Type B pancreatic cell (in vitro differentiated cells): Measurements from ENCODE around the gene DUXA. TPM values are rescaled to one million over a fixed set of nuclear protein-coding genes. Genes with fewer than 3 reads are reported as not detected.
"Not testable (repeated sequence)": the region's sequence is repeated elsewhere in the genome, so short reads cannot be mapped to it uniquely, and the experiment has no call there.

Source experiments
- DNase-seq: peaks from one replicate; pipeline ENCODE4 v3.0.0; 2021; ENCODE audit warnings: mixed read lengths; ENCODE audit not compliant: unreplicated experiment; ENCODE audit errors: extremely low spot score
- H3K27ac Mint-ChIP-seq: 2 replicates; pipeline ENCODE4 v1.8.0; 2021; ENCODE audit warnings: mild to moderate bottlenecking, mixed read lengths
- H3K27me3 Mint-ChIP-seq: 2 replicates; pipeline ENCODE4 v1.8.0; 2021; ENCODE audit warnings: mixed read lengths
- H3K36me3 Mint-ChIP-seq: 2 replicates; pipeline ENCODE4 v1.8.0; 2021; ENCODE audit warnings: mixed read lengths
- H3K4me1 Mint-ChIP-seq: one replicate; pipeline ENCODE4 v1.8.0; 2021; ENCODE audit warnings: mixed read lengths; ENCODE audit not compliant: unreplicated experiment
- H3K4me3 Mint-ChIP-seq: 2 replicates; pipeline ENCODE4 v1.8.0; 2021; ENCODE audit warnings: mild to moderate bottlenecking, mixed read lengths
- H3K9me3 Mint-ChIP-seq: 2 replicates; pipeline ENCODE4 v1.8.0; 2021; ENCODE audit warnings: mixed read lengths
- total RNA-seq: library from RNA; stranded (reverse); gene quantifications from 2 replicates; pipeline ENCODE4 v1.2.1, GENCODE V29; 2021; ENCODE audit warnings: low replicate concordance
- TF ChIP-seq, protein P1 (sequence below): fragments of 200-600 bp; sonication (generic); conservative IDR thresholded peaks from 2 replicates; pipeline ENCODE4 v1.5.0; 2021; ENCODE audit warnings: antibody characterized with exemption, mild to moderate bottlenecking

The DUXA gene
- total RNA-seq, 1 donor from 2014 or later, result not detected

DNA sequence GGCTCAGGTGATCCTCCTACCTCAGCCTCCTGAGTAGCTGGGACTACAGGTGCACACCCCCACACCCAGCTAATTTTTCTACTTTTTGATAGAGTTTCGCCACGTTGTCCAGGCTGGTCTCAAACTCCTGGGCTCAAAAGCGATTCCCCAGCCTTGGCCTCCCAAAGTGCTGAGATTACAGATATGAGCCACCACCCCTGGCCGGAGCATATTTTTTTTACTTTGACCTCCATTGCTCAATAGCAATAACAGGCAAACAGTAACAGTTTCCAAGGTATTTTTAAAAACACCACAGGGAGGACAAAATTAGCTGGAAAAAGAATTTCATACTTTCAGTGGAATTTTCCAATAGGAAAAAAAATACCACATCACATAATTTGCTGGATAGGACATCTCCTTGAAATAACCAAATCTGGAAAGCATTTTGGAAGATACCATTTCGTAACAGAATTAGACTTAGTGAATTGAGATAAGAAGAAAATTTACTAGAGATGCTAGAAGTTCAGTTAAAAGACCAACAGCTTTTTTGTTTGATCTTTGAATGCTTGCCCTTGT is 5.2 kb downstream of the DUXA start:
- H3K36me3 Mint-ChIP-seq, result peaks cover 3% of the 10 kb centered on the region
- H3K4me3 Mint-ChIP-seq, result no peak overlapping the region
- no peak for DNase-seq
- no peak overlapping the region for H3K27ac Mint-ChIP-seq
- H3K27me3 Mint-ChIP-seq, result no peaks in the 10 kb centered on the region
- TF ChIP-seq, protein P1, sequence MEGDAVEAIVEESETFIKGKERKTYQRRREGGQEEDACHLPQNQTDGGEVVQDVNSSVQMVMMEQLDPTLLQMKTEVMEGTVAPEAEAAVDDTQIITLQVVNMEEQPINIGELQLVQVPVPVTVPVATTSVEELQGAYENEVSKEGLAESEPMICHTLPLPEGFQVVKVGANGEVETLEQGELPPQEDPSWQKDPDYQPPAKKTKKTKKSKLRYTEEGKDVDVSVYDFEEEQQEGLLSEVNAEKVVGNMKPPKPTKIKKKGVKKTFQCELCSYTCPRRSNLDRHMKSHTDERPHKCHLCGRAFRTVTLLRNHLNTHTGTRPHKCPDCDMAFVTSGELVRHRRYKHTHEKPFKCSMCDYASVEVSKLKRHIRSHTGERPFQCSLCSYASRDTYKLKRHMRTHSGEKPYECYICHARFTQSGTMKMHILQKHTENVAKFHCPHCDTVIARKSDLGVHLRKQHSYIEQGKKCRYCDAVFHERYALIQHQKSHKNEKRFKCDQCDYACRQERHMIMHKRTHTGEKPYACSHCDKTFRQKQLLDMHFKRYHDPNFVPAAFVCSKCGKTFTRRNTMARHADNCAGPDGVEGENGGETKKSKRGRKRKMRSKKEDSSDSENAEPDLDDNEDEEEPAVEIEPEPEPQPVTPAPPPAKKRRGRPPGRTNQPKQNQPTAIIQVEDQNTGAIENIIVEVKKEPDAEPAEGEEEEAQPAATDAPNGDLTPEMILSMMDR, result no peak
- peaks cover 6% of the 10 kb centered on the region for H3K9me3 Mint-ChIP-seq
- no peaks in the 10 kb centered on the region for H3K4me1 Mint-ChIP-seq

DNA sequence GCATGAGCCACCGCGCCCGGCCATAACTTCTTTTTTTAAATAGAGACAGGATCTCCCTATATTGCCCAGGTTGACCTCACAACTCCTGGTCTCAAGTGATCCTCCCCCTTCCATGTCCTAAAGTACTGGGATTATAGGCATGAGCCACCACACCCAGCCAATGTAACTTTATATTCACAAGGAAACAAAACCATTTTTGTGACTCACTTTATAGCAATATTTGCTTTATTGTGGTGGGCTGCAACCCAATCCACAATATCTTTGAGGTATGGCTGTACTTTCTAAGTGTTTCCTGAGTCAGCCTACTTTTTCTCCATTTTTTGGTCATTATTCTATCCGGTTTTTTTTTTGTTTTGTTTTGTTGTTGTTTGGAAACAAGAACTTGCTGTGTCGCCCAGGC is 14.4 kb downstream of the DUXA start:
- no peak overlapping the region for H3K27ac Mint-ChIP-seq
- no peak for DNase-seq
- H3K27me3 Mint-ChIP-seq, result no peaks in the 10 kb centered on the region
- no peak overlapping the region for H3K4me3 Mint-ChIP-seq
- TF ChIP-seq, protein P1, result no peak
- H3K9me3 Mint-ChIP-seq, result no peaks in the 10 kb centered on the region
- no peaks in the 10 kb centered on the region for H3K36me3 Mint-ChIP-seq
- H3K4me1 Mint-ChIP-seq, result no peaks in the 10 kb centered on the region

DNA sequence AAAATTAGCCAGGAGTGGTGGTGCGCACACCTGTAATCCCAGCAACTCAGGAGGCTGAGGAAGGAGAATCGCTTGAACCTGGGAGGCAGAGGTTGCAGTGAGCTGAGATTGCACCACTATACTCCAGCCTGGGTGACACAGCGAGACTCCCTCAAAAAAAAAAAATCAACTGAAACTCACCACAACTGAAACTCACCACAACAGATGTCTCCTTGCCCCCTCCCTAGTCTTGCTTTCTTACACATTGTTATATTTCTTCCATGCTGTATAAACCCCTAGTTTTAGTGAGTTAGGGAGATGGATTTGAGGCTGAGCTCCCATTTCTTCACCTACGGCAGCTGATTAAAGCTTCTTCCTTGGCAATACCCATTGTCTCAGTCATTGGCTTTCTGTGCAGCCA is 25.6 kb downstream of the DUXA start:
- no peak for DNase-seq
- Mint-ChIP-seq H3K9me3 (peaks cover 5% of the 10 kb centered on the region), H3K4me3 (no peak overlapping the region), H3K4me1 (no peaks in the 10 kb centered on the region), H3K36me3 (no peaks in the 10 kb centered on the region), H3K27me3 (no peaks in the 10 kb centered on the region), H3K27ac (no peak overlapping the region)
- TF ChIP-seq, protein P1, result no peak

DNA sequence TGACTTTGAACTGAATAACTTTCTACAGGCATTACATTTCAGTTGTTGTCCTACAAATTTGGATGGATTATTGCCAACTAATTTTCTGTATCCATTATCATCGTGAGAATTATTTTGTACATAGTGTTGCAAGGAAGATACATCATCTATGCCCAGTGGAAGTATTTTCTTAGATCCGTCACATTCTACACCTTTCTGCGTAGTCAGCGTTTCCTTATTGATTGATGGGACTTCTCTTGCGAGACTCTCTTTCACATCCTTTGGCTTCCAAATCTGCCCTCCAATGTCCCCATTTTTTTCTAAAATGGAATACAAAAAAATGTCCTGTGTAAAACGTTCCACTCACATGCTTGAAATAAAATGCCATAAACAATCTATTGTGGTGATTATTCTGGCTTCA is 31.5 kb downstream of the DUXA start:
- H3K27me3 Mint-ChIP-seq, result no peaks in the 10 kb centered on the region
- no peaks in the 10 kb centered on the region for H3K36me3 Mint-ChIP-seq
- H3K4me1 Mint-ChIP-seq, result no peaks in the 10 kb centered on the region
- H3K4me3 Mint-ChIP-seq, result no peak overlapping the region
- peaks cover 10% of the 10 kb centered on the region for H3K9me3 Mint-ChIP-seq
- TF ChIP-seq, protein P1, result no peak
- no peak for DNase-seq
- no peak overlapping the region for H3K27ac Mint-ChIP-seq

DNA sequence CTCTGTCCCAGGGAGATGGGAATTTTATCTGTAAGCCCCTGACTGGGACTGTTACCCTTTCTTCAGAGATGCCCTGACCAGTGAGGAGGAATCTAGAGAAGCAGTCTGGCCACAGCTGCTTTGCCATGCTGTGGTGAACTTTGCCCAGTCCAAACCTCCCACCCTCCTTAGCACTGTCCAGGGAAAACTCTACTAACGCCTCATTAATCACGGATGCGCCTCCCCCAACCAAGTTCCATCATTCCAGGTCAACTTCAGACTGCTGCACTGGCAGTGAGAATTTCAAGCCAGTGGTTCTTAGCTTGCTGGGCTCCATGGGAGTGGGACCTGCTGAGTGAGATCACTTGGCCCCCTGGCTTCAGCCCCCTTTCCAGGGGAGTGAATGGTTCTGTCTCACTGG is 39.9 kb downstream of the DUXA start:
- H3K9me3 Mint-ChIP-seq, H3K27me3 Mint-ChIP-seq, DNase-seq, H3K27ac Mint-ChIP-seq, H3K36me3 Mint-ChIP-seq, H3K4me1 Mint-ChIP-seq, H3K4me3 Mint-ChIP-seq: not testable (repeated sequence)

DNA sequence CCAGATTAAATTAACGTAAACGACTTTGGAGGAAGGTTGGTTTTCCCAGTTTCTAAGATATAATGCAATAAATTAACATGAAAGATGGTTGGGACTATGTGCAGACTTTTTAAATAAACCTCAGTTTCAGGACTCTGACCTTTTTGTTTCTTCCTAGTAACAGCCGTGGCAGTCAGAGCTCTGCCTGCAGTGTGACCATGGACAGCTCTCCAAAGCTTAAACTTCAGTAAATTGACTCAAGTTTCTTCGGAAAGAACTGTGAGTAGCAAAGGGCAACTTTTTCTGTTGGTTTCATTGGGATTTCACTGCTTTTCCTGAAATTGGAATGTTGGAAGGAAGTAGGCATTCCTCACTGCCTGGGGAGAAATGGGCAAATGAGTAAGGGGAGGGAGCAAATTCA is 43.4 kb downstream of the DUXA start:
- H3K27me3 Mint-ChIP-seq, result no peaks in the 10 kb centered on the region
- TF ChIP-seq, protein P1, result no peak
- H3K4me1 Mint-ChIP-seq, result no peaks in the 10 kb centered on the region
- DNase-seq, result no peak
- peaks cover 8% of the 10 kb centered on the region for H3K9me3 Mint-ChIP-seq
- H3K27ac Mint-ChIP-seq, result no peak overlapping the region
- no peak overlapping the region for H3K4me3 Mint-ChIP-seq
- no peaks in the 10 kb centered on the region for H3K36me3 Mint-ChIP-seq
